ENCODE data around the gene LCAT. TPM values are rescaled to one million over a fixed set of nuclear protein-coding genes. Genes with fewer than 3 reads are reported as not detected.

The LCAT gene
- total and polyA plus RNA-seq, 9 donors = 7.5 to 31.2 (median 16.8) TPM

GRCh38 chr16:67986949-67987348 is 43.0 kb upstream of the LCAT start:
- intact Hi-C loops (cut with DNase I) = no loop called here
- H3K27me3 ChIP-seq = no peaks in the 10 kb centered on the region
- DNase-seq = no peak
- WGBS, 3 donors = 85 to 89% (median 87%) methylated on average over 5 of the region's 5 CpGs
- H3K9me3 ChIP-seq = no peaks in the 10 kb centered on the region
- no peak overlapping the region for H3K27ac ChIP-seq
- TF ChIP-seq EP300 (IDR thresholded peaks at IDR 0.05) = no peak
- TF ChIP-seq POLR2A (IDR thresholded peaks at IDR 0.05) = no peak
- no peak for TF ChIP-seq CTCF (IDR thresholded peaks at IDR 0.05)
- H3K36me3 ChIP-seq = no peaks in the 10 kb centered on the region
- no peak overlapping the region for H3K4me3 ChIP-seq
- H3K4me1 ChIP-seq (ENCODE audit: insufficient read depth) = no peaks in the 10 kb centered on the region

GRCh38 chr16:67982011-67982696 is 38.2 kb upstream of the LCAT start:
- intact Hi-C loops (cut with DNase I) = no loop called here
- DNase-seq = no peak
- no peaks in the 10 kb centered on the region for H3K4me1 ChIP-seq (ENCODE audit: insufficient read depth)
- H3K27me3 ChIP-seq = no peaks in the 10 kb centered on the region
- H3K27ac ChIP-seq = no peak overlapping the region
- WGBS, 3 donors = 91 to 93% (median 93%) methylated on average over 43 to 49 of the region's 49 CpGs
- no peak for TF ChIP-seq POLR2A (IDR thresholded peaks at IDR 0.05)
- no peak for TF ChIP-seq CTCF (IDR thresholded peaks at IDR 0.05)
- TF ChIP-seq EP300 (IDR thresholded peaks at IDR 0.05) = no peak
- no peaks in the 10 kb centered on the region for H3K9me3 ChIP-seq
- no peak overlapping the region for H3K4me3 ChIP-seq
- no peaks in the 10 kb centered on the region for H3K36me3 ChIP-seq

GRCh38 chr16:67979955-67980678 is 36.2 kb upstream of the LCAT start, which contains the start of gene DPEP3:
DPEP3 (minus strand) TSS chr16:67980499; CDS start chr16:67980380, 119 bp downstream.
- no peaks in the 10 kb centered on the region for H3K36me3 ChIP-seq
- H3K4me3 ChIP-seq = no peak within 1 kb of the TSS
- no peaks in the 10 kb centered on the region for H3K4me1 ChIP-seq (ENCODE audit: insufficient read depth)
- TF ChIP-seq CTCF (IDR thresholded peaks at IDR 0.05) (no peak), EP300 (IDR thresholded peaks at IDR 0.05) (no peak), POLR2A (IDR thresholded peaks at IDR 0.05) (no peak)
- no peaks in the 10 kb centered on the region for H3K27me3 ChIP-seq
- intact Hi-C loops (cut with DNase I) = no loop called here
- WGBS, 3 donors = 52 to 67% (median 62%) methylated on average over 41 to 62 of the region's 62 CpGs
- H3K27ac ChIP-seq = no peak within 1 kb of the TSS
- H3K9me3 ChIP-seq = no peaks in the 10 kb centered on the region
- DNase-seq = no peak

- WGBS, 3 donors = 77 to 80% (median 79%) methylated on average over 9 of the region's 9 CpGs
- intact Hi-C loops (cut with DNase I) = no loop called here
- H3K27me3 ChIP-seq = no peaks in the 10 kb centered on the region
Observed at GRCh38 chr16:67977469-67978227, 33.7 kb upstream of the LCAT start.

More at GRCh38 chr16:67977469-67978227, 33.7 kb upstream of the LCAT start:
- no peak for TF ChIP-seq POLR2A (IDR thresholded peaks at IDR 0.05)
- H3K9me3 ChIP-seq = no peaks in the 10 kb centered on the region
- no peaks in the 10 kb centered on the region for H3K36me3 ChIP-seq
- no peak overlapping the region for H3K27ac ChIP-seq
- H3K4me3 ChIP-seq = no peak overlapping the region
- H3K4me1 ChIP-seq (ENCODE audit: insufficient read depth) = no peaks in the 10 kb centered on the region
- no peak for DNase-seq
